DMS 273 (cell line): Measurements from ENCODE around the gene PDE4B.
"Not testable (repeated sequence)": the region's sequence is repeated elsewhere in the genome, so short reads cannot be mapped to it uniquely, and the experiment has no call there.

Experiments used
- DNase-seq: peaks from one replicate; lab custom pipeline; 2025; ENCODE audit not compliant: unreplicated experiment; lab: John Stamatoyannopoulos, UW

Gene PDE4B

DNA sequence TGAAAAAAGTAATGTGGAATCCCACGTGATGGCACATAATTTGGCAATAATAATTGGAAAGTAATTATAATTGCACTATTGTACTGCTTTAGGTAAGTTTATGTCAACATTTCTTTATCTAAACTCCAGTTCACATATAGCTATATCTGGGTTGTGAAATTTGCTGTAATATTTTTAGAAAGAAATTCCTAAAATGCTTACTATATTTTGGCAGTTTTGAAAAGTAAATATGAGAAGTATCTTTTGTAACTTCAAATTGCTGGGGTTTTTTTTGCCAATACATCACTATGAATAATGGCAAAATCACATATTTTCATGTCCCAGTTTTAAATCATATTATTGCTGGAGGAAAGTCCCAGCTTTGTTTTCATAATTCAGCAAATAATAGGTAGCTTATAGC, 197.5 kb downstream of the PDE4B start:
- DNase-seq = no peak

GRCh38 chr1:65991694-65992093, 199.0 kb downstream of the PDE4B start:
- no peak for DNase-seq

DNA sequence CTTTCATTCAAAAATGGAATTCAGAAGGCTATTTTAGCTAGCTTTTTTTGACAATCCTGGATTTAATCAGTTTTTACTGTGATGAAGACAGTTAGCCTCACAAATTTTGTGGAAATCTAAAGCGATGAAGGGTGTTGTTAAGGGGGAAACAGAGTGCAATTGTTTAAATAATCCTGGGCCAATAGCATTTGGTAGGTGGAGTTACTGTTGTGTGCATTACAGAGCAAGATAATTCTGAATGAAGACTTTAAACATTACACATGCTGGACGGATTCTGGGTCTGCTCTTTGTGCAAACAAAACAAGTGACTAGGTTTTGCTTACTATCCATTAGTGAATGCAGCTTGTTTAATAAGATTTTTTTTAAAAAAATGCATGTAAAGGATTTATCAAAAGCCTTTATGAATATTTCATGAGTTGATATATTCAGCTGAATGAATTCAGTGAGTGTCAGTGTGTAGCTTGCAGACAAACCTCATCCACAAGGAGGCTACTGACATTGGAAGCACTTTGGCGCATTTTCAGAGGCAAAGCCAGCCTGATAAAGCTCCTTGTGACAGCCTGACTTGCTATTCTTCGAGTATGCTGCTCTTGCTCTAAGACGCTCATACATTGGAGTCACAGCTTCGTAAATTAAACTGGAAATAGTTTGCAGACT, 199.6 kb downstream of the PDE4B start:
- no peak for DNase-seq

DNA sequence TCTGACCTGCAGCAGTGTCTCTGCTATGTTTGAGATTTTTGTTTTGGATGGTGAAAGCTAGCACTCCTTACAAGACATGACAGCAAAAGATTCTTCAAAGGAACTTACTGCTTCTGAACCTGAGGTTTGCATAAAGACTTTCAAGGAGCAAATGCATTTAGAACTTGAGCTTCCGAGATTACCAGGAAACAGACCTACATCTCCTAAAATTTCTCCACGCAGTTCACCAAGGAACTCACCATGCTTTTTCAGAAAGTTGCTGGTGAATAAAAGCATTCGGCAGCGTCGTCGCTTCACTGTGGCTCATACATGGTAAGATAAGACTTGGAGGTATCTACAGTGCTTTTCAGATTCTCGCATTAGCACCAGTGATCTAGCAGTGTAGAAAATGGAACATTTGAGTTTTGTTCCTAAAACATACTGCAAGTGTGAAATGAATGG, 200.2 kb downstream of the PDE4B start:
- DNase-seq = no peak

DNA sequence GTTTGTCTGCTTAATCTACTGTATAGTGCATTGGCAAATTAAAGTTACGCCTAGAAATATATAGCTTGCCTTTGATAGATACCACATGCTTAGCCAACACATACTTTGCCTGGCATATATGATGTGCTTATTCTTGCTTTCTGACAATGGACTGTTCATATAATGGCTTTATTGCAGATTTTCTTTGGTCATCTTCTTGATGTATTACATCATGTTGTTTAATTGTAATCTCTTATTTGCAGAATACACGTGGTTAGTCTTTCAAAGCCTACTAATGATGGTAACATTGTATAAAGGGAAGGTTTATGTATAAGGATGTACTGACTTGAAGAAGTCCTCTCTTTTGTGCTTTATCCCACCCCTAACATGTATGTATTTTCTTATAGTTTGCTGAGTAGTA, 201.5 kb downstream of the PDE4B start:
- DNase-seq = no peak

GRCh38 chr1:65995336-65995735, 202.6 kb downstream of the PDE4B start:
- DNase-seq = no peak

DNA sequence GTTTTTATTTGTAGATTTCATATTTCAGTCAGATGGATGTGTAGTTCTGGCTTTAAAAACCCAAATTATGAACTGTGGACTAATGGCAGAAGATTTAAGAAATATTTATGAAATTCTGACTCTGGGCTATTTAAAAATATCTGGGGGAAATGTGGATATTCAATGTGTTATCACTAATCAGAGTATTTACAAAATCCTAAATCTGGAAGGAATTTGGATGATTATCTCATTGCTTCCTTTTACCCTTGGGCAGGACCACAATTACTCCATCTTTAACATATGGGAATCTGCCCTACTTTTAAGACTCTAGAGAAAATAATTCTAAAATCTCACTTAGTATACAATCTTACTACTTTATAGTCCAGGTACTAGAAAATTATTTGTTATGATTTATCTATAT, 203.2 kb downstream of the PDE4B start:
- DNase-seq = no peak

DNA sequence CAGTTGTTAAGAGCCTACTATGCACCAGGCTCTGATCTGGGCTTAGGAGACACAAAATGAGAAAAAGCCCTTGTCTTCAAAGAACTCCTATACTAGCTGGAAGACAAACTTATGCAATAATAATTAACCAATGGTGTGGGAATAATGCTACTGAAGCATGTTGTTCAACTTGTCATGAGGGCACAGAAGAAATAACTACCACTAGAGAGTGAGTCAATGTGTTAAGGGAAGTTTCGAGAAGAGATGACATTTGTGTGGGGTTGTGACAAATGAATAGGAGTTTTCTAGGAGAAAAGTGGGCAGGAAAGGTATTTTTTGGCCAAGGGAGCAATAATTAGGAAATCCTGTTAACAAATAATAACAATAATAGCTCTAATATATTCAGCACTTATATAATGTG, 205.0 kb downstream of the PDE4B start:
- no peak for DNase-seq

DNA sequence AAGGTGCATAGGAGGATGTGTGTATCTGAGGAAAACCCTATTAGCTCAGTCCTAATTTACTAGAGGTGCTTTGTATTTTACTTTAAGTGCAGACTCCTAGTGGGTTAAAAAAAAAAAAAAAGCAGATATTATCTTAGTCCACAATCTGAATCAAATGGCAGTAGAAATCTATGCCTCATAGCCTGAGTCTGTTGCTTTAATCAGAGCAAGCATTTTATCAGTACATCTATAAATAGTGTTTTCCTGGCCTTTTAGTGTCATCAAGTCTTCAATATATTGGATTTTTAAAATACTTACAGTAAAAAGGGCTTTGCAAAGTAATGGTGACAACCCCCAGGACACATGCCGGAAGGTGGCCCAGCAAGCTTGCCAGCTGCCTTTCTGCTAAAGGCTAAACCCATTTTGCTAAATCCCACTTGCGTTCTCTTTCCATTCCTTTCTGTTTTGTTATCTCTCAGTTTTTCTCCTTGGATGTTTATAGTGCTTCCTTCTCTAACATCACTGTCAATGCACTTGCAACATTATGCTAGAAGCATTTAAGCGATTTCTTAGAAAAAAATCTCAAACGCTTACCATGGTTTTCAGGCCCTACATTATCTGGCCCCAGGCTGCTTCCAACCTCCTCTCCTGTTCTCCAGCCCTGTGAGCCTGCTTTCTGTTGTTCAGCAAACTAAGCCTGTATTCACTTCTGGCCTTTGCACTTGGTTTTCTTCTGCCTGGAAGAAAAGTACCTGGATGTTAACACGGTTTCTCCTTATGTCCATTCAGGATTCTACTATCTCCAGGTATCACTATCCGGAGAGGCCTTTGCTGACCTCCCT, 206.3 kb downstream of the PDE4B start:
- DNase-seq = no peak

GRCh38 chr1:66000033-66000637, 207.4 kb downstream of the PDE4B start:
- peak; percentile 15 for DNase-seq

DNA sequence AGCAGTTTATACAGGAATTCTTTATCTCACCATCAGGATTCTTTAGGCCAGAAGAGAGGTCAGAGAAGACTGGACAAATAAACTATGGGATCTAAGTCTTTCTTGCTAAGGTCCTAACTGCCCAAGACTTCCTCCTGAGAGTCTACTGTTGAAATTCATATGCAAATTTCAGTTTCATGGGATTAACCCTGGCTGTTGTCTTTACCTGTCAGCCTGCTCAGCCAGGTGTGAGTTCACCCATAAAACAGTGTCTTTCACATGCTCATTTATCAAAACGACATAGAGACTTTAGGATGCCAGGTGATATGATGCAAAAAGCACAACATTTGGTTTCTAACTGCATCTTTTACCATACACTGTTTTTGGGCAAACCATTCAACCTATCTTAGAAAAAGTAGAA, 211.0 kb downstream of the PDE4B start:
- DNase-seq = no peak

- DNase-seq = not testable (repeated sequence)
Observed at GRCh38 chr1:66006534-66006933, 213.8 kb downstream of the PDE4B start.

DNA sequence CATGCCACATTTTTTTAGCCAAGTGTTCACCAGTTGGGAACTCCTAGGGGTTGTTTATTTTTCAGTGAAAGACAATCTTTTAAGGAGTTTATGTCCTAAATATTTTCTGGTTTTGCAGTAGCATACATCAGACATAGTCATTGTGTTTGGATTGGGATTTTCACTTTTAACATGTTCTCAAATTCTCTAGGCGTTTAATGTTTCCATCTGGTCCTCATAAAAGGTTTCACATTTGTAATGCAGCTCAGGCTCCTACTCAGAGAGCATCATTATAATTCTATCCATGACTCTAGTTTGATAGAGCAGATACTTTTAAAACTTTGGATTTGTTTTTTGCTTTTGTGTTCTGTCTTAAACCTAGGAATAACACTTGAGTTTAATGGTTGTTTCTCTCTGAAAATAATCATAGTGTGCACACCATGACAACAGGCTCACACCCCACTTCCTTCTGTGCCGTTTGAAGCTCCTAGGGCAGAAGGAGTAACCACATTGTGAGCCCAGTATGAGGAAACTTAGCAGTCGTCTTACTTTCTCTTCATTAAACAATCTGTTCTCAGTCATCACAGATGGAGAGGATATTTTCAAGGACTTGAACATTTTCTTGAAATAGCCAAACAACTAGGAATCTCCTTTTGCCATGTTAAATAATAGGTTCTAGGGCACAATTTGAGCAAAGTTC, 219.6 kb downstream of the PDE4B start:
- DNase-seq = peak; percentile 18

DNA sequence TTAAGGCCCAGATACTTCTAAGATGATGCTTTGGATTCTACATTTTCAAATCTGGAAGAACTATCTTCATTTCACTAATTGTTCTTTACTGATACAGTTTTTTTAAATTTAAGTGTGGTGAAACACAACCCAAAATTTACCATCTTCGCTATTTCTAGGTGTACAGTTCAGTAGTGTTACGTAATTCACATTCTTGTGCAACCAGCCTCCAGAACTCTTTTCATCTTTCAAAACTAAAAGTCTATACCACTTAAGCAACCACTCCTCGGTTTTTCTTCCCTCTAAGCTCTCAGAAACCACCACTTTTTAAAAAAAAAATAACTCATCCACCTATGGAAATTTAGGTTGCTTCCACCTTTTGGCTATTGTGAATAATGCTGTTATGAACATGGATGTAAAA, 220.7 kb downstream of the PDE4B start:
- no peak for DNase-seq

DNA sequence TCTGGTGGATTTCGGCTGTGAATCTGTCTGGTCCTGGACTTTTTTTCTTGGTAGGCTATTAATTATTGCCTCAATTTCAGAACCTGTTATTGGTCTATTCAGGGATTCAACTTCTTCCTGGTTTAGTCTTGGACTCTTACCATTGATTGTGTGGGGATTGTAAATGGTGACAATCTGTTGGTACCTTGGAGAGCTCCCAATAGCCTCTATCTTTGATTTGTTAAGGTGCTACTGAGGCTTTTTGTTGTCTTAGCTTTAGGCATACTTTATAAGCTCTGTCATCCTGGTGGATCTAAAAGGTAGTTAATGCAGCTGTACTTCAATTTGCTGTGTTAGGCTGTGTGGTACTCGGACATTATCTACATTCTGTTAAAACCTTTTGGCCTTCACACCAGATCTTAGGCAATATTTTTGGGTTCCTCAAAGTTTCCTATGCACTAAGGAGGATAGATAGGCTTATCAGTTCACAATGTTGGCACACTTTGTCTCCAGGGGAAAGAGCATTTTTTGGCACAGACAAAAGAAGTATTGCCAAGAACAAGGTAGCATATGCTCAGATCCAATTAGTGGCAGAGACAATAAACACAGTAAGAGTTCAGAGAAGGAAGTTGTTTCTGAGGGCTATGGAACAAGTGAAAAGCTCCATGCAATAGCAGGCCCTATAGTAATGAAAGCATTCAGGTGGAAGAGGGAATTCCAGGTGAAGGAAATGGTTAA, 230.4 kb downstream of the PDE4B start:
- peak; percentile 53 for DNase-seq

GRCh38 chr1:66025188-66025587, 232.5 kb downstream of the PDE4B start:
- no peak for DNase-seq

DNA sequence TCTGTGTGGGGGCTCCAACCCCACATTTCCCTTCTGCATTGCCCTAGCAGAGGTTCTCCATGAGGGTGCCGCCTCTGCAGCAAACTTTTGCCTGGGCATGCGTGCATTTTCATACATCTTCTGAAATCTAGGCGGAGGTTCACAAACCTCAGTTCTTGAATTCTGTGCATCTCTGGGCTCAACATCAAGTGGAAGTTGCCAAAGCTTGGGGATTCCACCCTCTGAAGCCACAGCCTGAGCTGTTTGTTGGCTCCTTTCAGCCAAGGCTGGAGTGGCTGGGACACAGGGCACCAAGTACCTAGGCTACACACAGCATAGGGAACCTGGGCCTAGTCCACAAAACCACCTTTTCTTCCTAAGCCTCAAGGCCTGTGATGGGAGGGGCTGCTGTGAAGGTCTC, 235.3 kb downstream of the PDE4B start:
- DNase-seq = no peak

DNA sequence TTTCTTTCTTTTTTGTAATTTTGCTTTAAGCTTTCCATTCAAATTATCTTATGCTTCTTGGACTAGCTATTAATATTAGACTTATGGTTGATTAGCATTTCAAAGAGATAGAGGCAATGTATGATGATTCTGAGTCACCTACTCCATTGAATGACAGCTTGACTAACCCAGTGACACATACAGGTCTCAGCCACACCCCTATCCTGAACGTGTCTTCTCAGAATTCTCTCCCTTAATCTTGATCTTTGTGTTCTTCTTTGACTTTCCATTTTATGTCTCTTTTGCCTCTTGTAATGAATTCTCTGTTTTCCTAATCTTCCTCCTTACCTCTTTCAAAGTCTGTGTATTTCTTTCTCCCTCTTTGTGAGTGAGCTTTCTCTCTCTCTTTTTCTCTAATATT, 241.1 kb downstream of the PDE4B start:
- no peak for DNase-seq

- DNase-seq = no peak
Observed at GRCh38 chr1:66035616-66036245, 243.0 kb downstream of the PDE4B start.

DNA sequence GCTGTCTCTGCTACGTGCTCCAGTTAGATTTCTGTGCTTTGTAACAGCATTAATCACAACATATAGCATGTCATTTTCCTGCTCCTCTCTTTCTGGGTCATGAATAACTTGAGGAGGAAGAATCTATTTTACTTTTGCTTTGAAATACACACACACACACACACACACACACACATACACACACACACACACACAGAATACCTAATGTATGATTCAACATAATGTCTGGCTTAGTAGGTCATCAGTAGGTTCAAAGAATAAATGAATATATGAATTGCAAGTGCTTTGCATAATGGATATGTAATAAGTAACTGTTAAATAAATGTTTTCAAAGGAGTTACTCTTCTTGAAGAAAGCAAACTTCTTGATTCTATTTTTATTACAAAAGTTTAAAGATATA, 249.0 kb downstream of the PDE4B start:
- no peak for DNase-seq

- no peak for DNase-seq
Observed at GRCh38 chr1:66043186-66043585, 250.5 kb downstream of the PDE4B start.
